Mesodermal cell (in vitro differentiated cells): ENCODE measurements around the gene HYAL3.
"Not testable (repeated sequence)": the region's sequence is repeated elsewhere in the genome, so short reads cannot be mapped to it uniquely, and the experiment has no call there.

Experiments used
- H3K27ac ChIP-seq: 2 replicates; pipeline ENCODE4 v1.7.0; 2013; ENCODE audit warnings: mild to moderate bottlenecking, low read depth, low read length, moderate library complexity; ENCODE audit not compliant: severe bottlenecking
- H3K36me3 ChIP-seq: 2 replicates; pipeline ENCODE4 v1.7.1; 2013; ENCODE audit warnings: mild to moderate bottlenecking, low read length, moderate library complexity; ENCODE audit not compliant: control insufficient read depth, insufficient read depth
- H3K4me1 ChIP-seq: one replicate; pipeline ENCODE4 v1.7.1; 2013; ENCODE audit warnings: mild to moderate bottlenecking, low read length; ENCODE audit not compliant: insufficient read depth, control insufficient read depth, poor library complexity, severe bottlenecking
- H3K4me3 ChIP-seq: 2 replicates; pipeline ENCODE4 v1.7.0; 2013; ENCODE audit warnings: low read length, control low read depth, mild to moderate bottlenecking; ENCODE audit not compliant: insufficient read depth, poor library complexity, severe bottlenecking; ENCODE audit errors: extremely low read depth
- H3K9me3 ChIP-seq: 2 replicates; pipeline ENCODE4 v1.7.1; 2013; ENCODE audit warnings: mild to moderate bottlenecking, low read length, moderate library complexity; ENCODE audit not compliant: control insufficient read depth
- WGBS, 2 experiments: methylation state at CpG; one replicate each; pipeline ENCODE4 v1.1.5; 2013; ENCODE audit warnings: missing lambda C conversion rate in 2 of 2; ENCODE audit not compliant: insufficient coverage in 2 of 2; 5-methylcytosine and 5-hydroxymethylcytosine counted together

The HYAL3 gene

DNA sequence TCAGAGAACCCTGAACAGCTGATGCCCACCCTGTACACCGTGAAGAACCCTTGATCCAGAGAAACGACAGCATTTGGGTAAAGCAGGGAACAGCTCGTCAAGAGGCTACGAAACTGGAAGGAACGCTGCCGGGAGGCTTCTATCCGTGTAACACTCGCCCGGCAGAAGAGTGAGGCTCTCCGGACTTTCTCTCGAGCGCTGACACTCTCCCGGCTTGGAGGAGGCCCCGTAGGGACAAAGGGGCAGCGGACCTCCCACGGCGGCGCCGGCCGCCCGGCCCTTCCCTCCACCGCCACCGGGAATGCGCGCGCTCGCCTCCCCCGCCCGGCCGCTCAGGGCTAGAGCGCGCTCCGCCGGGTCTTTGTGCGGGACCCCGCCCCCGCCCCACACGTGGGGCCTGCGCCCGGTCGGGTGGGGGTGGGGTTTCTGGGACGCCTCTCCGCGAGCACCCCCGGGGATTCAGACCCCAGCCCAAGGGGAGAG, 21.7 kb upstream of the HYAL3 start:
- 0% methylated on average over 23 to 26 of the region's 45 CpGs for WGBS, 2 experiments
- Histone ChIP-seq H3K36me3 (peaks cover 62% of the 10 kb centered on the region), H3K4me1 (peaks cover 57% of the 10 kb centered on the region)

GRCh38 chr3:50319894-50320625, 20.9 kb upstream of the HYAL3 start:
- WGBS, 2 experiments = 90 to 93% methylated on average over 26 to 29 of the region's 29 CpGs
- peak overlapping the region; percentile 81 for H3K4me3 ChIP-seq
- peaks cover 62% of the 10 kb centered on the region for H3K36me3 ChIP-seq
- peaks cover 57% of the 10 kb centered on the region for H3K4me1 ChIP-seq
- H3K9me3 ChIP-seq = no peaks in the 10 kb centered on the region
- no peak overlapping the region for H3K27ac ChIP-seq

More for the DNA sequence above, 21.7 kb upstream of the HYAL3 start:
- Histone ChIP-seq H3K4me3 (peak overlapping the region; percentile 81), H3K9me3 (no peaks in the 10 kb centered on the region), H3K27ac (peak overlapping the region; percentile 99)

DNA sequence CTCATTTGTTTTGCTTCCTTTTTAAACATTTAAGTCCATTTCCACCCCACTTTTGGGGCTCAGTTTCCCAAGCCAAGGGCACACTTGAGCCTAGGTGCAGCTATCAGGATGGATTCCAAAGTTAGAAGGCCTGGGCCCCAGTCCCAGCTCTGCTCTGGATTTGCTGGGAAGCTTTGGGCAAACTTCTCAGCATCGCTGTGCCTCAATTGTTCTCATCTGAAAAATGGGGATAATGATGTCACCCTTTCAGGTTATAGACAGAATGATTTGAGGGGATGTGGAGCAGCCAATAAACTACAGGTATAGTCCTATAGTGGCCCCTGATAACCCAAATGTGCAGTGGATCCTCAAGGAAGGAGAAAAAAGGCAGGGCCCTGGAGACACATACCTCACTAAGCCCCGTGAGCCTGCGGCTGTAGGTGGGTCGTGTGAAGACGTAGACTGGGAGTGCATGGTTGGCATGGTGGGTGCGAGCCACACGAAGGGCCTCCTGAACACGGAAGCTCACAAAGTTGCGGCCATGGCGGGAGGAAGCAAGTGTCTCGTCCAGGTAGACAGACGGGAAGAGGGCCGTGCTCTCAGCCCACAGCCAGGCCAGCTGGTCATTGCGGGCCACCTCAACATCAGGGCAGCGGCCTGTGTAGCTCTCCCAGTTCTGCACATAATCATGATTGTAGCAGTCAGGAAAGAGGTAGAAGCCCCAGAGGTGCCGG, 20.1 kb upstream of the HYAL3 start:
- no peak overlapping the region for H3K4me3 ChIP-seq
- 93 to 96% methylated on average over 11 to 16 of the region's 16 CpGs for WGBS, 2 experiments
- H3K9me3 ChIP-seq = no peaks in the 10 kb centered on the region
- no peak overlapping the region for H3K27ac ChIP-seq
- peaks cover 60% of the 10 kb centered on the region for H3K36me3 ChIP-seq
- H3K4me1 ChIP-seq = peaks cover 55% of the 10 kb centered on the region

- Histone ChIP-seq H3K4me1 (peaks cover 48% of the 10 kb centered on the region), H3K36me3 (peaks cover 58% of the 10 kb centered on the region), H3K27ac (no peak overlapping the region), H3K4me3 (no peak overlapping the region), H3K9me3 (peaks cover 3% of the 10 kb centered on the region)
- WGBS, 2 experiments = 95 to 97% methylated on average over 9 to 10 of the region's 10 CpGs
Measured at GRCh38 chr3:50318615-50319014, 19.4 kb upstream of the HYAL3 start.

- Histone ChIP-seq H3K4me3 (no peak overlapping the region), H3K9me3 (peaks cover 4% of the 10 kb centered on the region), H3K27ac (no peak overlapping the region), H3K36me3 (peaks cover 61% of the 10 kb centered on the region), H3K4me1 (peaks cover 44% of the 10 kb centered on the region)
- WGBS, 2 experiments = 95 to 97% methylated on average over 11 of the region's 11 CpGs
Measured at GRCh38 chr3:50318163-50318562, 19.0 kb upstream of the HYAL3 start.

GRCh38 chr3:50317300-50317699, 18.1 kb upstream of the HYAL3 start:
- H3K36me3 ChIP-seq = peaks cover 61% of the 10 kb centered on the region
- no peak overlapping the region for H3K4me3 ChIP-seq
- H3K27ac ChIP-seq = peak overlapping the region; percentile 2
- peaks cover 4% of the 10 kb centered on the region for H3K9me3 ChIP-seq
- 90 to 94% methylated on average over 4 to 5 of the region's 6 CpGs for WGBS, 2 experiments
- H3K4me1 ChIP-seq = peaks cover 35% of the 10 kb centered on the region

DNA sequence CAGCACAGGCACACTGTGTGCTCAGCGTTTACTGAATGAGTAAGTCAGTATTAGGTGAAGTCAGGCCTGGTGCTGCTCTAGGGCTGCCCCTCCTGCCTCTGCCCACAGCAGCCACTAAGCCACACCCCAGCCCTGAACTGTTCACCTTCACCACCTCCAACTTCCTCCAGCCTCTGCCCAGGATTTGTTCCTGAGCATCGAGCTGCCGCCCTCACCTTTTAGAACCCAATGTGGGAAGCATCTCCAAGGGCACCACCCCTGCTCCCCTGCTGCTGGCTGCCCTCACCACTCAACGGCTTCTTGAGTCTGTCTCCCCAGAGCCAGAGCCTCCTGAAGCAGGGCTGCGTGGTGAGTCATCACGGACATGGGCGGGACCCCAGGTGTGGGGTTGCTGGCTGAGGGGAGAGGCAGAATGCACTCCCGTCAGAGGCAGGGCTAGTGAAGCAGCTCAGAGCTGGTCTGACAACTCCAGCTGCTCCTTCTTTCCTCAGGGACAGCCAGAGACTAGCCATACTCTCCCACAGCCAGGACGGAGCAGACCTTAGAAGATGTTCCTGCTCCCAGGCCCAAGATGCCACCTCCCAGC, 17.5 kb upstream of the HYAL3 start:
- 84 to 92% methylated on average over 5 to 8 of the region's 9 CpGs for WGBS, 2 experiments
- peaks cover 61% of the 10 kb centered on the region for H3K36me3 ChIP-seq
- peaks cover 31% of the 10 kb centered on the region for H3K4me1 ChIP-seq
- H3K9me3 ChIP-seq = peaks cover 4% of the 10 kb centered on the region
- H3K27ac ChIP-seq = peak overlapping the region; percentile 2
- no peak overlapping the region for H3K4me3 ChIP-seq

GRCh38 chr3:50314816-50315215, 15.6 kb upstream of the HYAL3 start:
- Histone ChIP-seq H3K4me3 (no peak overlapping the region), H3K36me3 (peaks cover 55% of the 10 kb centered on the region), H3K9me3 (peaks cover 8% of the 10 kb centered on the region), H3K4me1 (peaks cover 24% of the 10 kb centered on the region), H3K27ac (no peak overlapping the region)
- 93 to 100% methylated on average over 1 to 3 of the region's 4 CpGs for WGBS, 2 experiments

- H3K9me3 ChIP-seq = peaks cover 13% of the 10 kb centered on the region
- WGBS, 2 experiments = 98 to 100% methylated on average over 2 to 3 of the region's 3 CpGs
- peaks cover 22% of the 10 kb centered on the region for H3K4me1 ChIP-seq
- H3K4me3 ChIP-seq = no peak overlapping the region
- peaks cover 50% of the 10 kb centered on the region for H3K36me3 ChIP-seq
- H3K27ac ChIP-seq = no peak overlapping the region
Measured at GRCh38 chr3:50314342-50314741, 15.1 kb upstream of the HYAL3 start.

DNA sequence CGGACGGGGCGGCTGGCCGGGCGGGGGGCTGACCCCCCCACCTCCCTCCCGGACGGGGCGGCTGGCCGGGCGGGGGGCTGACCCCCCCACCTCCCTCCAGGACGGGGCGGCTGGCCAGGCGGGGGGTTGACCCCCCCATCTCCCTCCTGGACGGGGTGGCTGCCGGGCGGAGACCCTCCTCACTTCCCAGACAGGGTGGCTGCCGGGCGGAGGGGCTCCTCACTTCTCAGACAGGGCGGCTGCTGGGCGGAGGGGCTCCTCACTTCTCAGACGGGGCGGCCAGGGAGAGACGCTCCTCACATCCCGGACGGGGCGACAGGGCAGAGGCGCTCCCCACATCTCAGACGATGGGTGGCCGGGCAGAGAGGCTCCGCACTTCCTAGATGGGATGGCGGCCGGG, 12.8 kb upstream of the HYAL3 start:
- not testable (repeated sequence) for H3K4me3 ChIP-seq, H3K27ac ChIP-seq, H3K4me1 ChIP-seq
- Histone ChIP-seq H3K36me3 (peaks cover 27% of the 10 kb centered on the region), H3K9me3 (peaks cover 18% of the 10 kb centered on the region)
- WGBS, 2 experiments = 89 to 95% methylated on average over 5 to 10 of the region's 32 CpGs
